Left lung (tissue), 10 donors: ENCODE results near the gene MTREX. TPM values are rescaled to one million over a fixed set of nuclear protein-coding genes. Genes with fewer than 3 reads are reported as not detected.
A peak's percentile ranks its signal among the peaks of the same experiment; 100 is the strongest.

Source experiments
- ATAC-seq: fragments of 200-7000 bp; cut with Tn5 transposase; one replicate; pipeline ENCODE4 v1.9.1; 2020; ENCODE audit warnings: moderate library complexity
- DNase-seq, 4 donors: peaks; one replicate each; pipeline ENCODE4 v3.0.0-alpha.2; 2013 to 2020
- H3K27ac ChIP-seq, 2 donors: fragments of 200-600 bp; sonication (generic) in 1 of 2; one replicate each; pipeline versions ENCODE4 v1.5.0 to v1.8.0; 2020 to 2021
- H3K27me3 ChIP-seq, 2 donors: fragments of 200-600 bp; sonication (generic) in 1 of 2; one replicate each; pipeline versions ENCODE4 v1.5.0 to v1.8.0; 2020 to 2021
- H3K36me3 ChIP-seq, 2 donors: fragments of 200-600 bp; sonication (generic) in 1 of 2; one replicate each; pipeline versions ENCODE4 v1.5.0 to v1.8.0; 2020 to 2021
- H3K4me1 ChIP-seq, 2 donors: fragments of 200-600 bp; one replicate each; pipeline ENCODE4 v1.8.0; 2021
- H3K4me3 ChIP-seq, 2 donors: fragments of 200-600 bp; sonication (generic) in 1 of 2; one replicate each; pipeline versions ENCODE4 v1.5.0 to v1.8.0; 2020 to 2021; ENCODE audit warnings: mild to moderate bottlenecking in 1 of 2
- H3K9me3 ChIP-seq, 2 donors: fragments of 200-600 bp; sonication (generic) in 1 of 2; one replicate each; pipeline versions ENCODE4 v1.5.0 to v1.8.0; 2020 to 2021
- intact Hi-C, 2 donors: fragments of 100-400 bp; cut with DNase I; formaldehyde crosslinking; loops; one replicate each; pipeline versions ENCODE4 v1.11.2 to v1.14.2; 2022
- polyA plus RNA-seq, 6 donors: library from polyadenylated mRNA; unstranded; fragments of 120-200 nt; gene quantifications; one replicate each; pipeline ENCODE4 v1.2.1, GENCODE V29; 2013; ENCODE audit not compliant: insufficient read length in 6 of 6
- total RNA-seq, 2 donors: library from RNA; stranded (reverse); fragmentation: NEBNext Ultra II Directional; extraction: Animal tissue kit (Norgen Biotek cat#: 25700); gene quantifications; one replicate each; pipeline ENCODE4 v1.2.1, GENCODE V29; 2021
- TF ChIP-seq, protein P1 (sequence below), 2 donors: fragments of 200-600 bp; sonication (generic) in 1 of 2; IDR thresholded peaks; one replicate each; pipeline versions ENCODE4 v1.5.0 to v1.8.0; 2021; ENCODE audit warnings: antibody characterized with exemption in 2 of 2
- donor health status: DM: no; HTN: yes; CAD: no.
- donor health status: DM: no; HTN: no; CAD: no.

The MTREX gene
- total and polyA plus RNA-seq, 8 donors = 48.8 to 112 (median 87.6) TPM

DNA sequence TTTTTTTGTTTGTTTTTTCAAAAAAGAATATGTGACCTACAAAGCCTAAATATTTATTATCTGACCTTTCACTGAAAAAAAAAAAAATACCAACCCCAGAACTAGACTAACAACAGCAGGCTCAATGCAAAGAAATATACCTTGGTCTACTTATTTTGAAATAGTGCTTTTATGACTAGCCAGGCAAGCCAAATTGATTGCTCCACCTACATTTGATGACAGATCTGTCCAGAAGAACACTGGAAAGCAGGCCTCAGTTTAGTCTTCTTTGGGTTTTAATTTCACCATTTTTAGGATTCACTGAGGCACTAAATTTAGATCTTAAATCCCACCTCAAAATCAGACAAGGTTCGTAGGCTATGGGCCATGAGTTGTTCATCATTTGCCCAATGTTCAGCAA lies 129.7 kb downstream of the MTREX start:
- H3K9me3 ChIP-seq = peaks cover 0 to 8% of the 10 kb centered on the region in 2 donors
- peaks cover 11 to 13% of the 10 kb centered on the region in 2 donors for H3K4me1 ChIP-seq
- DNase-seq (no peak), ATAC-seq (no peak)
- no peaks in the 10 kb centered on the region for H3K27me3 ChIP-seq
- intact Hi-C loops = no loop called here
- TF ChIP-seq, protein P1, sequence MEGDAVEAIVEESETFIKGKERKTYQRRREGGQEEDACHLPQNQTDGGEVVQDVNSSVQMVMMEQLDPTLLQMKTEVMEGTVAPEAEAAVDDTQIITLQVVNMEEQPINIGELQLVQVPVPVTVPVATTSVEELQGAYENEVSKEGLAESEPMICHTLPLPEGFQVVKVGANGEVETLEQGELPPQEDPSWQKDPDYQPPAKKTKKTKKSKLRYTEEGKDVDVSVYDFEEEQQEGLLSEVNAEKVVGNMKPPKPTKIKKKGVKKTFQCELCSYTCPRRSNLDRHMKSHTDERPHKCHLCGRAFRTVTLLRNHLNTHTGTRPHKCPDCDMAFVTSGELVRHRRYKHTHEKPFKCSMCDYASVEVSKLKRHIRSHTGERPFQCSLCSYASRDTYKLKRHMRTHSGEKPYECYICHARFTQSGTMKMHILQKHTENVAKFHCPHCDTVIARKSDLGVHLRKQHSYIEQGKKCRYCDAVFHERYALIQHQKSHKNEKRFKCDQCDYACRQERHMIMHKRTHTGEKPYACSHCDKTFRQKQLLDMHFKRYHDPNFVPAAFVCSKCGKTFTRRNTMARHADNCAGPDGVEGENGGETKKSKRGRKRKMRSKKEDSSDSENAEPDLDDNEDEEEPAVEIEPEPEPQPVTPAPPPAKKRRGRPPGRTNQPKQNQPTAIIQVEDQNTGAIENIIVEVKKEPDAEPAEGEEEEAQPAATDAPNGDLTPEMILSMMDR (IDR thresholded peaks at IDR 0.05) = no peak
- no peak overlapping the region for H3K4me3 ChIP-seq
- H3K36me3 ChIP-seq = no peaks in the 10 kb centered on the region
- H3K27ac ChIP-seq = peak overlapping the region; percentile 31 to 67

DNA sequence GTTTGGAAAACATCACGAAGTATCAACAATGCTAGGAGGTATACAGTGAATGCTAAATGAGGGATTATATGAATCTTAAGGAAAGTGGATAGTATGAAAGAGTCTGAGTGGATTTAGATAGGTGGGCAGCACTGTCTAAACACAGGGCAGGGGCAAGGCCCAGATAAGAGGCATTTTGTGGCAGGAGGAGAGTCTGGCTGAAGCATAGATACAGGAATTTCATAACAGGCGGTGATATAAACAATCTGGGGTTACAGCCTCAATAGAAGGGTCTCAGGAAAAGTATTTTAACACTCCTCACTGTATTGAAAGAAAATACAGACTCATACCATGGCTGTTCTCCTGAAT lies 130.0 kb downstream of the MTREX start:
- Histone ChIP-seq H3K27me3 (no peaks in the 10 kb centered on the region), H3K27ac (peak overlapping the region; percentile 31 to 67), H3K4me1 (peaks cover 11 to 13% of the 10 kb centered on the region in 2 donors), H3K9me3 (peaks cover 0 to 8% of the 10 kb centered on the region in 2 donors), H3K4me3 (no peak overlapping the region), H3K36me3 (no peaks in the 10 kb centered on the region)
- ATAC-seq (peak; percentile 4), DNase-seq (no peak)
- TF ChIP-seq, protein P1 (IDR thresholded peaks at IDR 0.05) = no peak
- intact Hi-C loops = no loop called here

- ATAC-seq (peak; percentile 71), DNase-seq (peak in 1 of 4 donors; percentile 39)
- TF ChIP-seq, protein P1 (IDR thresholded peaks at IDR 0.05) = no peak
- H3K36me3 ChIP-seq = no peaks in the 10 kb centered on the region
- H3K4me1 ChIP-seq = peaks cover 11 to 13% of the 10 kb centered on the region in 2 donors
- peak overlapping the region; percentile 31 to 67 for H3K27ac ChIP-seq
- no peak overlapping the region for H3K4me3 ChIP-seq
- intact Hi-C loops = no loop called here
- peaks cover 0 to 5% of the 10 kb centered on the region in 2 donors for H3K9me3 ChIP-seq
- H3K27me3 ChIP-seq = no peaks in the 10 kb centered on the region
Measured at GRCh38 chr5:55438998-55439397, 131.2 kb downstream of the MTREX start.

- peak; percentile 42 for ATAC-seq
- DNase-seq = no peak
- H3K27ac ChIP-seq = peak overlapping the region; percentile 31 to 67
Measured at GRCh38 chr5:55440188-55440646, 132.4 kb downstream of the MTREX start.

DNA sequence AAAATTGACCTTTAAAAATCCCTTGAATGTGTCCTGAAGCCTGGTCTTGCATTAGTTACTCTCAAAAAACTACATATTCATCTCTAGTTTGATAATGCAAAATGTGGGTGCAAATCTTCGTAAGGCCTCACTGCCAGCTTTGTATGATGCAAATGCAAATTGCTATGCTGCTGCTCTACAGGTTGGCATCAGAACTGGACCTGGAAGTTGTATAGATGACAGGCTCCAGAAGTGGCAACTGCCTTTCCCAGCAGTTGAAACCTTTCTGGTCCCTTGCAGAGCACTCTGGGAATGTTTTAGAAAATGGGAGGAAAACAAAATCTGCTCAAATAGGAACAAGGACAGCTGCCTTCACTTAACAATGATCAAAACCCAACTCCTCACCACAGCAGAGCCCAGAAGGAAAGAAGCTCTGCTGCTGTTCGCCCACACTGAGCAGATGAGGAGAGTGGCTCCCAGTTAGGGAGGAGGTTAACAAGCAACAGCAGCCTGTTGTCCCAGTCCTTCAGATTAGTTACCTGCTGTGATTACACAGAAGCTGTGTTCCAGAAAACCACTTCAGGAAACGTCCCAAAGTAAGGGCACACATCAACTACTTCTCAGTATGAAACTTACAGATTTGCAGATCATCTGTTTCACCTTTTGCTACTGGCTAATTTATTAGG lies 133.4 kb downstream of the MTREX start:
- H3K4me1 ChIP-seq = peaks cover 11 to 13% of the 10 kb centered on the region in 2 donors
- no peaks in the 10 kb centered on the region for H3K9me3 ChIP-seq
- intact Hi-C loops = no loop called here
- no peak for ATAC-seq
- no peaks in the 10 kb centered on the region for H3K36me3 ChIP-seq
- H3K4me3 ChIP-seq = no peak overlapping the region
- DNase-seq = no peak
- H3K27ac ChIP-seq = no peak overlapping the region
- H3K27me3 ChIP-seq = no peaks in the 10 kb centered on the region
- TF ChIP-seq, protein P1 (IDR thresholded peaks at IDR 0.05) = no peak

More at GRCh38 chr5:55440188-55440646, 132.4 kb downstream of the MTREX start:
- Histone ChIP-seq H3K27me3 (no peaks in the 10 kb centered on the region), H3K4me3 (no peak overlapping the region), H3K36me3 (no peaks in the 10 kb centered on the region), H3K4me1 (peaks cover 11 to 13% of the 10 kb centered on the region in 2 donors), H3K9me3 (peaks cover 0 to 5% of the 10 kb centered on the region in 2 donors)
- TF ChIP-seq, protein P1 (IDR thresholded peaks at IDR 0.05) = no peak
- intact Hi-C loops = no loop called here
